ENCODE measurements around the gene ISL2. TPM values are rescaled to one million over a fixed set of nuclear protein-coding genes. Genes with fewer than 3 reads are reported as not detected.
A peak's percentile ranks its signal among the peaks of the same experiment; 100 is the strongest.
"Not testable (repeated sequence)": the region's sequence is repeated elsewhere in the genome, so short reads cannot be mapped to it uniquely, and the experiment has no call there.

Gene ISL2
- total RNA-seq: 1 to 10 TPM; 2.6 to 6.3 (median 3.8) TPM

DNA sequence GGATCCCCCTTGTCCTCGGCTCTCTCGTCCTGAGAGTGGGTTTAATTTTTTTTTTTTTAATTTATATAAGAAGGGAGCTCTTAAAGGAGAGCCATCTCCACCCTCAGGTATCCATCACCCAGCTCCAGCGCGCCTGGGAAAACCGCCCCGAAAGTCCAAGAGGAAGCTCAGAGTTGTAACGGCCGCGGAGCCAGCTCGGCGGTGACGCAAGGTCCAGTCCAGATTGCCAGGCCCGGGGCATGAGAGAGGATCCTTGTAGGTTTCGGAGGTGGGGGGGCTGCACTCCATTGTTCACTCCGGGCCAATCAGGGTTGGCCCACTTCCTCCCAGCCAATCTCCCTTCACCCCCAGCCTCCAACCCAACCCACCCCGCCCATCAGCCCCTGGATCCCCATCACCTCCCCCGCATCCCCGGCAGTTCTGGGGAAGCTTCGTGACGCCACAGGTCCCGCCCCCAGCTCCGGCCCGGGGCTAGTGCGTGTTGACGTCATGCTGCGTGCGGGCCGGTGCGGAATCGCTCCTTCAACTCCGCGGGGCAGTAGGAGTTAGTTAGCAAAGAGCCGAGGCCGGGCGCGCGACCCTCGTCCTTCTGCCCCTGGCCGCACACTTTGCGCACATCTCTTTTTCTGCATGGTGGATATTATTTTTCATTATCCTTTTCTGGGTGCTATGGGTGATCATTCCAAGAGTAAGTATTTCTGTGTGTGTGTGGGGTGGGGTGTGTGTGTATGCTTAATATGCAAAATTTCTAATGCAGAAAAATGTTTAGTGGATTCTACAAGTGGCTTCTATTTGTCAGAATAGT, at the start of gene ISL2:
Gene ISL2 (plus strand): TSS at position 520 of the 805 bp plus-strand sequence. CDS start 111 bp downstream, at position 631.
- 0 to 2% methylated on average over 5 to 10 of the region's 40 CpGs for WGBS, 2 donors (ENCODE audit: low coverage in 1 of 2)
- Histone ChIP-seq H3K27me3 (peaks cover 82% of the 10 kb centered on the region), H3K9me3 (no peaks in the 10 kb centered on the region), H3K36me3 (peaks cover 0 to 14% of the 10 kb centered on the region in 2 donors), H3K27ac (peak within 1 kb of the TSS; percentile 69 to 83 (median 80)), H3K4me1 (peaks cover 0 to 66% (median 6%) of the 10 kb centered on the region in 3 donors), H3K4me3 (peak within 1 kb of the TSS; percentile 48 to 58)
- ATAC-seq: peak; percentile 96
- TF ChIP-seq, protein P1, sequence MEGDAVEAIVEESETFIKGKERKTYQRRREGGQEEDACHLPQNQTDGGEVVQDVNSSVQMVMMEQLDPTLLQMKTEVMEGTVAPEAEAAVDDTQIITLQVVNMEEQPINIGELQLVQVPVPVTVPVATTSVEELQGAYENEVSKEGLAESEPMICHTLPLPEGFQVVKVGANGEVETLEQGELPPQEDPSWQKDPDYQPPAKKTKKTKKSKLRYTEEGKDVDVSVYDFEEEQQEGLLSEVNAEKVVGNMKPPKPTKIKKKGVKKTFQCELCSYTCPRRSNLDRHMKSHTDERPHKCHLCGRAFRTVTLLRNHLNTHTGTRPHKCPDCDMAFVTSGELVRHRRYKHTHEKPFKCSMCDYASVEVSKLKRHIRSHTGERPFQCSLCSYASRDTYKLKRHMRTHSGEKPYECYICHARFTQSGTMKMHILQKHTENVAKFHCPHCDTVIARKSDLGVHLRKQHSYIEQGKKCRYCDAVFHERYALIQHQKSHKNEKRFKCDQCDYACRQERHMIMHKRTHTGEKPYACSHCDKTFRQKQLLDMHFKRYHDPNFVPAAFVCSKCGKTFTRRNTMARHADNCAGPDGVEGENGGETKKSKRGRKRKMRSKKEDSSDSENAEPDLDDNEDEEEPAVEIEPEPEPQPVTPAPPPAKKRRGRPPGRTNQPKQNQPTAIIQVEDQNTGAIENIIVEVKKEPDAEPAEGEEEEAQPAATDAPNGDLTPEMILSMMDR (IDR thresholded peaks at IDR 0.05): no peak
- TF ChIP-seq EP300 (IDR thresholded peaks at IDR 0.05): no peak
- no peak for TF ChIP-seq POLR2A (IDR thresholded peaks at IDR 0.05)
- no peak for TF ChIP-seq POLR2AphosphoS5 (IDR thresholded peaks at IDR 0.05)

DNA sequence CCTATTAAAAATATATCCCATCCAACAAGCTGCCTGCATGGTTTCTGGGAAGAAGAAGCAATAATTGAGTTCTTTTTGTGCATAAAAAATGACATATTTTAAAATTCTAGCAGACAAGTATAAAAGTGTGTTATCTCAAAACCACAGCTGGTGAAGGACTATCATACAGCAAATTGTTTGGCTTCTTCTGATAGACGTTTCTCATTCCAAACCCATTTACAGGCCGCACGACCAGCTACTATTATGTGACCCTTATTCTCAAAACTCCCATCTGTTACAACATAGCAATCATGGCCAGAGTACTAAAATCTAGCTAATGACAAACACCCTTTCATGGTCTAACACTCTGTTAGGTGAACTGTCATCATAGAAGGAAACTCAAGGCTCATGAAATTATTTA, 47.0 kb upstream of the ISL2 start:
- peaks cover 5 to 42% of the 10 kb centered on the region in 2 donors for H3K36me3 ChIP-seq
- no peak overlapping the region for H3K27ac ChIP-seq
- H3K4me1 ChIP-seq: peaks cover 0 to 17% (median 4%) of the 10 kb centered on the region in 3 donors
- H3K4me3 ChIP-seq: no peak overlapping the region
- WGBS, 2 donors (ENCODE audit: low coverage in 1 of 2): 62 to 63% methylated on average over 3 of the region's 3 CpGs
- no peaks in the 10 kb centered on the region for H3K27me3 ChIP-seq
- no peak for TF ChIP-seq POLR2A (IDR thresholded peaks at IDR 0.05)
- TF ChIP-seq, protein P1 (IDR thresholded peaks at IDR 0.05): no peak
- TF ChIP-seq EP300 (IDR thresholded peaks at IDR 0.05): no peak
- ATAC-seq: no peak
- H3K9me3 ChIP-seq: no peaks in the 10 kb centered on the region

DNA sequence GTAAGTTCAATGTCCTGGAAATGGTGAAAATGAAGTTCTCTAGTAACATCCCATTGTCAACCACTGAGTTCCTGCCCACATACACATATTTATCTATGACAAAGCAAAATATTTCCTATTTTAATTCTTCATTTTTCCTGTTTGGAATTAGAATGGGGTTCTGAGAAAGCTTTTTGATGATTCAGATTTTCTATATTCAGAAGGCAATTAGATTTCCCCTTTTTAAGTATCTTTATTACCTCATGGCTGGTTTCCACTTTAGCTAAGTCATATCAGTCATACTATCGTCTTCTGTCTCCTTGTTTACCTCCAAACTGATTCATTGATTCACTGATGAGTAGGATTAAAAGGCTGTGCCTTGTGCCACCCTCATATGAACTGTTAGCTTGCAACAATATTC, 43.2 kb upstream of the ISL2 start:
- H3K9me3 ChIP-seq: no peaks in the 10 kb centered on the region
- peaks cover 0 to 16% (median 4%) of the 10 kb centered on the region in 3 donors for H3K4me1 ChIP-seq
- peaks cover 0 to 9% of the 10 kb centered on the region in 2 donors for H3K36me3 ChIP-seq
- WGBS, 2 donors (ENCODE audit: low coverage in 1 of 2): 0% methylated on average over 1 of the region's 1 CpG
- H3K27me3 ChIP-seq: no peaks in the 10 kb centered on the region
- no peak overlapping the region for H3K27ac ChIP-seq
- TF ChIP-seq, protein P1 (IDR thresholded peaks at IDR 0.05): no peak
- TF ChIP-seq POLR2AphosphoS5 (IDR thresholded peaks at IDR 0.05) (no peak), POLR2A (IDR thresholded peaks at IDR 0.05) (no peak), EP300 (IDR thresholded peaks at IDR 0.05) (no peak)
- no peak overlapping the region for H3K4me3 ChIP-seq
- ATAC-seq: no peak

DNA sequence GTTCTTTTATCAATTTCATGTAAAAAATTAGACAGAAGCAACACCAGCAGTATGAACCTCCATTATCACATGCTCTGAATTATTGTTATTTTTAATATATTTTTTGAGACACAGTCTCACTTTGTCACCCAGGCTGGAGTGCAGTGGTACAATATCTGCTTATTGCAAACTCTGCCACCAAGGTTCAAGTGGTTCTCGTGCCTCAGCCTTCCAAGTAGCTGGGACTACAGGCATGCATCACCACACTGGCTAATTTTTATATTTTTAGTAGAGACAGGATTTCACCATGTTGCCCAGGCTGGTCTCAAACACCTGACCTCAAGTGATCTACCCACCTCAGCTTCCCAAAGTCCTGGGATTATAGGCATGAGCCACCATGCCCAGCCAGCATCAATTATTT, 42.1 kb upstream of the ISL2 start:
- H3K9me3 ChIP-seq, H3K36me3 ChIP-seq, ATAC-seq, H3K27me3 ChIP-seq, H3K27ac ChIP-seq, H3K4me3 ChIP-seq: not testable (repeated sequence)
- H3K4me1 ChIP-seq: peaks cover 0 to 23% (median 4%) of the 10 kb centered on the region in 3 donors
- WGBS, 2 donors (ENCODE audit: low coverage in 1 of 2): 100% methylated on average over 1 of the region's 1 CpG; no CpG with 5 or more reads in 1 of the 2 donors

DNA sequence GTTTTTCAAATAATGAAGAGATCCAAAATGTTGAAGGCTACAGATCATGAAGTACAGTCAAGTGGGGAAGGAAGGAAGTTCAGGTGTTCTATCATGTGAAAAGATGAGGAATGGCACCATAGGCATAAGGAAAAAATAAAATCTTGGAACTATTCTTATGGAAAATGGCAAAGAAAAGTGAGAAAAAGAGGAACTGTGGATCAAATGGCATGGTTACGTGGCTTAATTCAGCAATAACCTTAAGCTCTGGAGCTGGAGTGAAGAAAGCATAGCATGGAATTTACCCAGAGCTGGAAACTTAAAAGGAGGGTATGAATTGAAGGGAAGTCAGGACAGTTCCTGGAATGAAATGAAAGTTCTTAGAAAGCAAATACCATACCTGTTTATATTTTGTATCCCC, 39.7 kb upstream of the ISL2 start:
- no peaks in the 10 kb centered on the region for H3K9me3 ChIP-seq
- H3K4me3 ChIP-seq: no peak overlapping the region
- H3K27ac ChIP-seq: no peak overlapping the region
- H3K36me3 ChIP-seq: no peaks in the 10 kb centered on the region
- no peak for ATAC-seq
- TF ChIP-seq POLR2AphosphoS5 (IDR thresholded peaks at IDR 0.05): no peak
- TF ChIP-seq EP300 (IDR thresholded peaks at IDR 0.05): no peak
- no peak for TF ChIP-seq POLR2A (IDR thresholded peaks at IDR 0.05)
- TF ChIP-seq, protein P1 (IDR thresholded peaks at IDR 0.05): no peak
- H3K27me3 ChIP-seq: no peaks in the 10 kb centered on the region
- 100% methylated on average over 1 of the region's 1 CpG for WGBS, 2 donors (ENCODE audit: low coverage in 1 of 2)
- peaks cover 0 to 37% (median 4%) of the 10 kb centered on the region in 3 donors for H3K4me1 ChIP-seq

DNA sequence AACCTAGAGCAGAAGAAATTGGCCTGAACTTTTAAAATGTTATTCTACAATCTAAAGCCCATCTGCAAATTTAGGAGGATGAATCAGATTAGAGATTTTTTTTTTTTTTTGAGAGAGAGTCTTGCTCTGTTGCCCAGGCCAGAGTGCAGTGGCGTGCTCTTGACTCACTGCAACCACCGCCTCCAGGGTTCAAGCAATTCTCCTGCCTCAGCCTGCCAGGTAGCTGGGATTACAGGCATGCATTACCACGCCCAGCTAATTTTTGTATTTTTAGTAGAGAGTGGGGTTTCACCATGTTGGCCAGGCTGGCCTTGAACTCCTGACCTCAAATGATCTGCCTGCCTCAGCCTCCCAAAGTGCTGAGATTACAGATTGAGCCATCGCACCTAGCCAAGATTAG, 38.6 kb upstream of the ISL2 start:
- H3K9me3 ChIP-seq, H3K36me3 ChIP-seq, ATAC-seq, H3K27ac ChIP-seq, H3K4me3 ChIP-seq, H3K27me3 ChIP-seq: not testable (repeated sequence)
- peaks cover 0 to 48% (median 4%) of the 10 kb centered on the region in 3 donors for H3K4me1 ChIP-seq
- 93% methylated on average over 4 of the region's 4 CpGs; no CpG with 5 or more reads in 1 of the 2 donors for WGBS, 2 donors (ENCODE audit: low coverage in 1 of 2)

All from gastroesophageal sphincter (tissue), 4 donors.